ENCODE results near the gene PYDC1.

GRCh38 chr16:31215287-31216162 lies 1.4 kb downstream of the PYDC1 start:
- TF ChIP-seq ZNF232 (CRISPR knock-in tag; IDR thresholded peaks at IDR 0.05) = no peak
- no peak for TF ChIP-seq CREM (CRISPR knock-in tag; IDR thresholded peaks at IDR 0.05)
- TF ChIP-seq ATF1 (CRISPR knock-in tag; IDR thresholded peaks at IDR 0.05) = no peak
- TF ChIP-seq CTCF (IDR thresholded peaks at IDR 0.05) = no peak
- TF ChIP-seq ESRRA (CRISPR knock-in tag; IDR thresholded peaks at IDR 0.05; ENCODE audit: borderline replicate concordance) = no peak
- TF ChIP-seq FOXP1 (CRISPR knock-in tag; IDR thresholded peaks at IDR 0.05; ENCODE audit: borderline replicate concordance) = 0 out of 2 replicates have a peak, but pooled peaks have one; percentile 25

Measured in WTC11 (cell line).